Renal cortex interstitium (tissue), 11 donors: ENCODE results near the gene NCOA7. TPM values are rescaled to one million over a fixed set of nuclear protein-coding genes. Genes with fewer than 3 reads are reported as not detected.
"Not testable (repeated sequence)": the region's sequence is repeated elsewhere in the genome, so short reads cannot be mapped to it uniquely, and the experiment has no call there.

ENCODE experiments used
- DNase-seq, 11 donors: peaks; one replicate each; pipeline ENCODE4 v3.0.0-alpha.2; 2013; ENCODE audit warnings: low read depth in 9 of 11, low spot score in 4 of 11; ENCODE audit errors: extremely low read depth in 1 of 11
- polyA plus RNA-seq, 3 donors: library from polyadenylated mRNA; unstranded; fragments of 120-200 nt; gene quantifications; one replicate each; pipeline ENCODE4 v1.2.1, GENCODE V29; 2013; ENCODE audit not compliant: insufficient read length in 3 of 3

The NCOA7 gene
- polyA plus RNA-seq, 3 donors = 41.2 to 55.2 (median 47.1) TPM

DNA sequence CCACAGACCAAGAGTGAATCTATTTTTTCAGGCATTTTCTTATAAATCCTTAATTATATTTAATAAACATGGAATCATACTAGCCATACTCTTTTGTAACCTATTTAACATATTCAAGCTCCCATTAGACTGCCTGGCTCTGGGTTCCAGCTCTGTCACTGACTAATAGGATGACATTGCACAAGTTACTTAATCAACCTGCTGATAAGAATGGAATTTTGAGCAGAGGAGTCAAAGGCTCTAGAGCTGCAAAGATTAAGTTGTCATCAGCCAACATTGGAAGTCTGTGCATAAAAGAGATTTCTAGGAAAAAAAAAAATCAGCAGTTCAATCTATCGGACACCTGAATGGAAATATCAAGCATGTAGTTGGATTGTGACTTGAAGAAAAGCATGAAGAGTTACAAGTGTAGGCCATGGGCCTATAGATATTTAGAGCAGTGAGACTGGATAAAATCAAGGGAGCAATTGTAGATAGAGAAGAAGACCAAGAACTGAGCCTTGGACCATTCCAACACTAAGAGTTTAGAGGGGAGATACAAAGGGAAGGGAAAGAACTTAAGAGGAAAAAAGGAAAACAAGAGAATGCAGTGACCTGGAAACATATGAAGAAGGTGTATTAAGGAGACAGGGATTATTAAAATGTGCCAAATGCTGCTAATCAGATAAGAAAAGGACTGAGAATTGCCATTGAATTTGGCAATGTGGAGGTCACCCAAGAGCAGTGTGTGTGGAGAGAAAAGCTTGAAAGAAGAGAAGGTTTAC is 154.8 kb downstream of the NCOA7 start:
- no peak for DNase-seq

DNA sequence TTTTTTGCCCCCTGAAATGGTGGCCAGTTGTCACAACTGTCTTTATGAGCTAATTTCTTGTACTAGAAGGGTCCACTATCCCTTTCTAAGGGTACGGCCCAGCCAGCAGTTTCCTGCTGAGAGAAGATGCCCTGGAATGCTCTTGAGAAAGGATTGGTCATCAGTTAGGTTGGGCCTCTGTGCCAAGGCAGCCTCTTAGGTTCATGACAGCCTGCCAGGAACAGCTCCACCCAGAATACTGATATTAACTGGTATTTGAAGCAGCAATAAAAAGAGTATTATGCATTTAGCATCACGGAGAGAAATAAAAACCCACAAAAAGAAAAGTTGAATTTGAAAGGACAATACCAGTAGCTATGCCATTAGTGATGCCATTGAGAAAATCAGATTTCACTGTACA is 156.9 kb downstream of the NCOA7 start:
- DNase-seq = no peak

DNA sequence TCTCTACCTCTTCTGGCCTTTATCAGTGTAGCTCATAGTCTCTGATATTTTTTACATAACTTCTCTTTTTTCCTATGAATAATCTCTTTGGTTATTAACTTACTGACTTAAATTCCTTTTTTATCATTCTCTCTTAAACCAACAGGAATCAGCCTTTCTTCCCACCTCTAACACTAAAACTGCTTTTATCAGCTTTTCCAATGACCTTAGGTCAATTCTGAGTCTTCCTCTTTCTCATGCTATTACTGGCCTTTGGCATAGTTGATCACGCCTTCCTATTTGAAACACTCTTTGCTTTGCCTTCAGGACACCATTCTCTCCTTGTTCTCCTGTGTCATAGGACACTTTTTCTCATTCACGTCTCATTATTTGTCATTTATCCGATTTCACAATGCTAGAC is 157.7 kb downstream of the NCOA7 start:
- no peak for DNase-seq

DNA sequence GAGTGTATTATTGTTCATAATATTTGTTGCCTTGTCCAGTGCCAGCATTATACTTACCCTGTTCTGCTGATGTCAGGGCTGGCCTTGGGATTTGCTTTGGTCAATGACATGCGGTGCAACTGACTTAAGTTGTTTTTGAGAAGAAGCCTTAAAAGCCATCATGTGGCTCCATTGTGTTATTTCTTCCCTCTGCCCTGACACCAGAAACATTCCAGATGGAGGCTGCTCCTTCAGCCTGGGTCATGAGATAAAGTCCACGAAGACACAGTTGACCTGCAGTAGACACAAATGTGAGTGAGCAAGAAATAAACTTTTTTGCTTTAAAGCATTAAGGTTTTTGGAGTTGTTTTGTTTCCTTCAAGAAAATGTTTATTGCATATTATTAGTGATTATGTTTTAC is 158.3 kb downstream of the NCOA7 start:
- DNase-seq = no peak

- DNase-seq = no peak
Measured at GRCh38 chr6:125950293-125950692, 159.5 kb downstream of the NCOA7 start.

- DNase-seq = not testable (repeated sequence)
Measured at GRCh38 chr6:125950716-125951115, 160.0 kb downstream of the NCOA7 start.

DNA sequence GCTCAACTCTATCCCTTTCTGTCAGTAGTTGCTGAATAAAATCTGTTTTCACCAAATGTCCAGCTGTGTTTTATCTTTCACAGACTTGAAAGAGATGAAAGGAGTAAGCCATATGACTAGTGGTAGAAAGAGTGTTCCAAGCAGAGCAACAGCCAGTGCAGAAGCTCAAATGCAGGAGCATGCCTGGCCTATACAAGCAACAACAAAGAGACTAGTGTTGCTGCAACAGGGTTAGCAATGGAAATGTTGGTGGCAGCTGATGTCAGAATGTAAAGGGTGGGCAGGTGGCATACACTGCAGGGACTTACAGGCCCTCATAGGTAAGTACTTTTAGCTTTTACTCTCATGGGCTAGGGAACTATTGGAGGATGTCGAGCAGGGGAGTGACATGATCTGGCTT is 160.6 kb downstream of the NCOA7 start:
- no peak for DNase-seq

- DNase-seq = no peak
Measured at GRCh38 chr6:125952764-125953501, 162.2 kb downstream of the NCOA7 start.

GRCh38 chr6:125953502-125953875 is 162.7 kb downstream of the NCOA7 start:
- DNase-seq = no peak

DNA sequence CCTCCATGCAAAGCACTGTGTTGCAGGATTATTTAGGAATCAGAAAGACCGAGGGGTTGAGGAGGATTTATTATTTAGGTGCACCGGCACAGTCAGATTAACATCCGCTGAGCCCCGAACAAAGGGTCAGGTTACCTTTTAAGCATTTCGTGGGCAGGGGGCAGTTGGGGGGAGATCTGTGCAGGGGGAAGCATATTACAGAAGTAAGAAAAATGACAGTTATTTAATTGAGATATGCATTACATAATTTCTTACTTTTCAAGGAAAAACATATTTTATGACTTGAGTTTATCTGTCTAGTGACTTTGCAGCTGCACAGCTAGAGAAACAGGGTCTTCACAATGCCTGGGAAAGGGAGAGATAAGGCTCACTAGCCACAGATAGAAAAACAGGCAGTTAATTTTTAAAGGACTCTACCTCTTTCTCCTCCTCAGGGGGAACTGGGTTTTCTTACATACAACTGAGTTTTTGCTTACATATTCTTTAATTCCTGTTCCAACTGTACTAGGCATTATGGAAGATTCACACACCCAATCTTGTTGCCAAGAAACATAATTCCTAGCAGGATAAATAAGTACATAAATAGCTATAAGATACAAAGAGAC is 164.1 kb downstream of the NCOA7 start:
- DNase-seq = no peak

GRCh38 chr6:125955973-125956372 is 165.2 kb downstream of the NCOA7 start:
- DNase-seq = no peak

DNA sequence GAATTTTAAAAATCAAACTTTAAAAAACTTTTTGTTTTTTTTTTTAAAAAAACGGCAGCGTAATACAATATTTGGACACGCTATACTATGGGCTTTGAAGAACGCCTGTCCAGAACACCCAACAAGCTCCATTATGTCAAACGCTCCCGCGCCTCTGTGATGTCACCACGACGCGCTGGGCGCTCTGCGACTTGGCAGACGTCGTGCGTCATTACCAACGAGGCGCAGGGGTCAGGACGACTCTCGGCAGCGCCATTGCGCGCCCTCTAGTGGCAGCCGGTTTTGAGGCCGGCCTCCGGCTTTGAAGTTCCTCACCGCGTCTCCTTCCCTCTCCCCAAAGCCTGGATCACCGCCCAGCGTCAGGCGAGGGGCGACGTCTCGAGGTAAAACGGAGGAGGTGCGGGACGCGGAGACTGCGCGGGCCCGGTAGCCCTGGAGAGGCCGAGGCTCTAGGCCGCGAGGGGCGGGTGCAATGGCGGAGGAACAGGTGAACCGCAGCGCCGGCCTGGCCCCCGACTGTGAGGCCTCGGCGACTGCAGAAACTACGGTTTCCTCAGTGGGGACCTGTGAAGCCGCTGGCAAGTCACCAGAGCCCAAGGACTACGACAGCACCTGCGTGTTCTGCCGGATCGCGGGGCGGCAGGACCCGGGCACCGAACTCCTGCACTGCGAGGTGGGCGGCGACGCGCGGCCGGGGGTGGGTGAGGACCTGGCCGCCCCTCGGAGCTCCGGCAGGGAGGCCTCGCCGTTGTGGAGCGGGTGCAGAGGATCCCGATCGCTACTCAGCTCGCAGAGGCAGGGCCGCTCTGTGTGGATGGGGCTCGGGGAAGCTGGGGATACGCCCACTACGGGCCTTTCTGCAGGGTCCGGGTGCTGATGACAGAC is 166.0 kb downstream of the NCOA7 start, which contains the start of gene HINT3:
Gene HINT3 (plus strand): TSS at position 265 of the 885 bp plus-strand sequence. CDS start 208 bp downstream, at position 473.
- DNase-seq = peak; percentile 94 to 99 (median 98)

- DNase-seq = no peak
Measured at GRCh38 chr6:125957391-125957693, 166.6 kb downstream of the NCOA7 start.

DNA sequence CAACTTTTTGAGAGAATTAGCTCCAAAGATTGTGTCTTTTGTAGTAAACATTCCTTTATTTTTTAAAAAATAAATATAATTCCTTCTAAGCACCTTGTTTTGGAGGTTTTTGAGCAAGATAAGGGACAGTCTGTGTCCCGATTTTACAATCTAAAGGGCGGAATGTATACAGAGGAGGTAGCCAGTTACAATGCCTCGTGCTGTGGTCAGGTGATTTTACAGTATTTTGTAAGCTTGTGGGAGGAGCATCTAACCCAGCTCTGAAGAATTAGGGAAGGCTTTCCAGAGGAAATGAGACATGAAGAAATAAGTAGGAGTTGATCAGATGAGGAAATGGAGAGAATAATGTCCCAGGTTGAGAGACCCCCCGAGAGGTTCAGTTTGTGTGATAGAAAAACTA is 167.1 kb downstream of the NCOA7 start:
- DNase-seq = peak in 4 of 11 donors; percentile 47 to 66 (median 54)

GRCh38 chr6:125959041-125959440 is 168.3 kb downstream of the NCOA7 start:
- DNase-seq = no peak

DNA sequence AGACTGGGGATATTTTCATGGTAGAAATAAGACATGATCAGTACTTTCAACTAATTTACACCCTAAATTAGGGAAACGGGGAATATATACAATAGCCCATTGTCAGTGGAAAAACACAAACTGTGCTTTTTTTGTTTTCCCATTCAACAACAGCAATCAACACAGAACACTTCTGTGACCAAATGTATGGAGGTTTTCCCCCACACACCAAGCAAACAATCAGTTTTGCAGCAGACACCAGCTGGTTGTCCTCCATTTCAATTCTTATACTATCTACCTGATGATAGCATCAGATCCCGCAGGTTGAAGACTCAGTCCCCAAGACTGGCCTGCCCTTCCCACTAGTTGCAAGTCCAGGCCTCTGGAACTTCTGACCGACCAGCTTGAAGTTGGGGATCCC is 170.4 kb downstream of the NCOA7 start:
- no peak for DNase-seq

DNA sequence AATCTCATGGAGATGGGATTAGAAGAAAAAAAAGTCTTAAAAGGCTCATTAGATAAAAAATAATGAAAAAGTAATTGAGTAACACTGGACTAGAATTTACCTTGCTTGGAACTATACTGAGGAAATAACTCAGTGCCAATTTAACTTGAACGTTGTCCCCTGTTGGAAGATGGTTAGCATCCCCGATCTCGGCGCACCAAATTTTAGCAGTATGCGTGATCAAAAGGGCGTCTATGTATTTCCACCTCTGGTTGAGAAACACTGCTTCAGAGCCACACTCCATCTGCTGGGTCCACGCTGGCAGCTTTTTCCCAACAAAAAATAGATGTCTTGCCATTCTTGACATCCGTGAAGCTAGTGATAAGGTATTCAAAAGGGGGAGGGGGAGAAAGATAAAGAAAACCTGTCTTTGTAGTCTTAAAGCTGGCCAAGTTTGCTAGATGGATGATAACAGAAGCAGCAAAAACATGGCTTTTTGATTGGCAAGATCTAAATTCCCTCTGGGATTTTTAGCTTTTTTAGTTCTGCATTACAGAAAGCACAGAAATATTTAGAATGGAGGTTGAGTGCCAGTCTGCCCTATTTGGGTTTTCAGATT is 172.2 kb downstream of the NCOA7 start:
- no peak for DNase-seq

GRCh38 chr6:125963817-125964216 is 173.1 kb downstream of the NCOA7 start:
- no peak for DNase-seq

- DNase-seq = no peak
Measured at GRCh38 chr6:125966569-125966968, 175.8 kb downstream of the NCOA7 start.
